GM12875 (cell line): ENCODE measurements around the gene PRDX5.

Experiments used
- H3K4me3 ChIP-seq: one replicate; pipeline ENCODE4 v1.5.1; 2011; ENCODE audit warnings: low read depth, low read length, control low read depth
- TF ChIP-seq, protein P1 (sequence below): IDR thresholded peaks from 2 replicates; pipeline ENCODE4 v1.5.1; 2011; ENCODE audit warnings: low read depth, mild to moderate bottlenecking, control low read depth, inconsistent platforms, low read length, moderate library complexity, borderline replicate concordance; ENCODE audit not compliant: insufficient read depth

PRDX5 gene

DNA sequence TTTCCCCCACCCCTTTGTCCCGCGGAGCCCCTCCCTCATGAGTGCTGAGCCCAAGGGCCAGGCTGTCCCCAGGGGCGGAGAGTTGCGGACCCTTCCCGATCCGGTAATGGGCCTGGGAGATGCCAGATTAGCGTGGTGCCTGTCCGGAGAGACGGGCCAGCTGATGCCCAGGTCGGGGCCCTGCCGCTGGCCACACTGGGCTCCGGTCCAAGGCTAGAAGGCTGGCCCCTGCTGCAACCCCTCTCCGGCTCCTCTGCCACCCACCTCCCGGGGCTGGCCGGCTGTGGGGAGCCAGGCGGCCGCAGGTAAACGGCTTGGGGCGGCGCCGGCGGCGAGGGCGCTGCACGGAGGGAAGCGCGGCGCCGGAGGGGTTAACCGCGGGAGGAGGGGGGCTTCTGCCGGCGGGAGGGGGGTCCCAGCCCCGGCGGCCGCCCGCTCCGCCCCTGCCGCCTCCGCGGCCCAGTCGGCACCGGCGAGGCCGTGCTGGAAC, 26.6 kb upstream of the PRDX5 start, which contains the start of gene KCNK4:
Gene KCNK4 (plus strand): TSS at position 41 of the 490 bp plus-strand sequence. CDS start 1,717 bp downstream, outside the sequence.
- H3K4me3 ChIP-seq: no peak within 1 kb of the TSS

DNA sequence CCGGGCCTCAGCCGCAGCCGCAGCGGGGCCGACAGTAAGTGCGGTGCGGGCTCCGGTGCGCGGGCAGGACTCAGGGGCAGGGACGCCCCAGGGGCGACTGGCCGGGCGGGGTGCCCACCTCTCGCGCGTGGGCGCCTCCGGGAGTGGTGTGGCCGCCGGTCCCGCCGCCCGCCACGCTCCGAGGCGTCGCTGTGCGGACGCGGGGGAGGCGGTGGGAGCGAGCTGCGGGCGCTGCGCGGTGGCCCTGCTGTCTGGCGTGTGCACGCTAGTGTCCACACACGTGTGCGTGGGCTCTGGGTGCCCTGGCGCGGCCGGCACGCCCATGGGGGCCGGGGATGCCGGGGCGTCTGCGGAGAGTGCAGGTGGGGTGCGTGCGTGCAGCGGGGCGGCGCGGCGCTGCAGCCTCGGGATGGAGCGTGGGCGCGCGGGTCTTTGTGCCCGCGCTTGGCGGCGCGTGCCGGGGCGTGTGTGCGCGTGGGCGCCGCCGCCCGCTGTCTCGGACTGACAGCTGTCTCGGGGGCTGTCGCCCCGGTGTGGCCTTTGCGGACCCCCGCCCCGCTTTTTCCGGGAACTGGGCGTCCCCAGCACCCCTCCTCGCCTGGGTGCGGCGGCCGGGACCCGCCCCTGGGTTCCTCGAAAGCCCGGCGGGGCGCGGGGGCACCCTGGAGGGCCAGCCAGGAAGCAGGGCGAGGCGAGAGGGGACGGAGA, 26.0 kb upstream of the PRDX5 start:
- H3K4me3 ChIP-seq: no peak overlapping the region
- TF ChIP-seq, protein P1, sequence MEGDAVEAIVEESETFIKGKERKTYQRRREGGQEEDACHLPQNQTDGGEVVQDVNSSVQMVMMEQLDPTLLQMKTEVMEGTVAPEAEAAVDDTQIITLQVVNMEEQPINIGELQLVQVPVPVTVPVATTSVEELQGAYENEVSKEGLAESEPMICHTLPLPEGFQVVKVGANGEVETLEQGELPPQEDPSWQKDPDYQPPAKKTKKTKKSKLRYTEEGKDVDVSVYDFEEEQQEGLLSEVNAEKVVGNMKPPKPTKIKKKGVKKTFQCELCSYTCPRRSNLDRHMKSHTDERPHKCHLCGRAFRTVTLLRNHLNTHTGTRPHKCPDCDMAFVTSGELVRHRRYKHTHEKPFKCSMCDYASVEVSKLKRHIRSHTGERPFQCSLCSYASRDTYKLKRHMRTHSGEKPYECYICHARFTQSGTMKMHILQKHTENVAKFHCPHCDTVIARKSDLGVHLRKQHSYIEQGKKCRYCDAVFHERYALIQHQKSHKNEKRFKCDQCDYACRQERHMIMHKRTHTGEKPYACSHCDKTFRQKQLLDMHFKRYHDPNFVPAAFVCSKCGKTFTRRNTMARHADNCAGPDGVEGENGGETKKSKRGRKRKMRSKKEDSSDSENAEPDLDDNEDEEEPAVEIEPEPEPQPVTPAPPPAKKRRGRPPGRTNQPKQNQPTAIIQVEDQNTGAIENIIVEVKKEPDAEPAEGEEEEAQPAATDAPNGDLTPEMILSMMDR: no peak

More for the DNA sequence above, 26.6 kb upstream of the PRDX5 start, which contains the start of gene KCNK4:
- TF ChIP-seq, protein P1: no peak

DNA sequence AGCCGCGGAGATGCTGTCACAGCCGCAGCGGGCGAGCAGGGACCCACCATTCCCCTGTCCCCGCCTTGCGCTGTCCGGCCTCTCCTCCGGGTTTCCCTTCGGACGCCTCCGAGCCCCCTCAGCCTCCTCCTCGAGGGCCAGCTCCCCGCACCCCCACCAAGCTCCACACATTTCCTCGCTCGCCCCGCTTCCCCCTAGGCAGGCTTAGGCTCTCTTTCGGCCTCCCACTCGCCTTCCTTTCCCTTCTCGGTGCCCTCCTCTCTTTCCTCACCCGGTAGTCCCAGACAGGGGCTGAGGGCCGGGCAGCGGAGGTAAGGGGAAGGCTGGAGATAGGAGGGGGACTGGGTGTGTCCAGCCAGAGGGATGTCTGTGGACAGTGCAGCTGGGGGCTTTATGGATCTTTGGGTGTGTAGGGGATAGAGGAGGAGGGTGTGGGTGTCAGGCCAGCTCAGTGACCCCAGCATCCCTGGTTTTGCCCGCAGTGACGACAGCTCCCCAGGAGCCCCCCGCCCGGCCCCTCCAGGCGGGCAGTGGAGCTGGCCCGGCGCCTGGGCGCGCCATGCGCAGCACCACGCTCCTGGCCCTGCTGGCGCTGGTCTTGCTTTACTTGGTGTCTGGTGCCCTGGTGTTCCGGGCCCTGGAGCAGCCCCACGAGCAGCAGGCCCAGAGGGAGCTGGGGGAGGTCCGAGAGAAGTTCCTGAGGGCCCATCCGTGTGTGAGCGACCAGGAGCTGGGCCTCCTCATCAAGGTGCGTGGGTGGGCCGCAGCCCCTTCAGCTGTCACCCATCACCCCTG, 25.3 kb upstream of the PRDX5 start:
- TF ChIP-seq, protein P1: no peak
- H3K4me3 ChIP-seq: no peak overlapping the region

DNA sequence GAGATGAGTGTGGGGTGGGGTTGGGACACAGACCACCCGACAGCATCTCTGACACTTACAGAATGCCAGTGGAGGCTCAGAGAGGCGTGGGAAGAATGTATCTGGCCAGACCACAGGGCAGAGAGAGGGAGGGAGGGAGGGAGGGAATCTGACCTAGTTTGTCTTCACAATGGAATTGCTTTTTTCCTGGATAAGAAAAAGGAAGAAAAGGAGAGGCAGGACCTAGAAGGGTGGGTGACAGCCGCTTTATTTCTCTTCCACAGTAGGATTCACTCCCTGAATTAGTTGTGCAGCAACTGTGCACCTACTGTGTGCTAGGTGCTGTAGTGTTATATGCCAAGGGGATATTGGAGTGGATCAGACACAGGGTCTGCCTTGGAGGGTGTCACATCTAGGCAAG, 23.1 kb upstream of the PRDX5 start:
- H3K4me3 ChIP-seq: no peak overlapping the region
- TF ChIP-seq, protein P1: no peak

DNA sequence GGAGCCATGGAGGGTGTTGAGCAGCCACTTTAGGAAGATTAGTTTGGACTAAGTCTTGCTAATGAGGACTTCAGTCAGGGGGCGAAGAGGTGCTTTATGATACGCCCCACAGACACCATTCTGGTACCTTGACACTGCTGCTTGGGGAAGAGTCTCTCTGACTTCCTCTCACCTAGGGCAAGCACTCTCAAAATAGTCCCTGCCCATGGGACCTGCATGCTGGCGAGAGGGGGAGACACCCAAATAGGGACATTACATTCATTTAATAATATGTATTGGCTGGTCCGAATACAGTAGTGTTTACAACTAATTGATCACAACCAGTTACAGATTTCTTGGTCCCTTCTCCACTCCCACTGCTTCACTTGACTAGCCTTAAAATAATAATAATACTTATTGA, 22.2 kb upstream of the PRDX5 start:
- TF ChIP-seq, protein P1: no peak
- no peak overlapping the region for H3K4me3 ChIP-seq

DNA sequence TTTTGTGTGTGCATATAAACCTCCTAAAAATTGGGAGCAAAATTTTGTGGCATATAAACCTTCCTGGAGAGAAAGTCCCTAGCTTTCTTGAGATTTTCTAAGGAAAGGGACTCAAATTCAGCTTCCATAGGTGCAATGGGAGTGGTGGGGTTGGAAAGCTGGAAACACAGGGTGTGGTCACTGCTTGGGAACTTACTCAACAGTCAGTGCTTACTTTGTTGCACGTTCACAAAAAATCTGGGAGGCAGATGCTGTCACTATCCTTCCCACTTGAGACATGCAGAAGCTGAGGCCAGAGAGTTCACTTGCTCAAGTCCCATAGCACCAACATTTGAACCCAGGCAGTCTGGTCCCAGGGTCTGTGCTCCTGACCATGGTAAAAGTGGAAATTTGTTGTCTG, 21.7 kb upstream of the PRDX5 start:
- no peak overlapping the region for H3K4me3 ChIP-seq
- TF ChIP-seq, protein P1: no peak
